ENCODE measurements around the gene CAMTA1.
"Not testable (repeated sequence)": the region's sequence is repeated elsewhere in the genome, so short reads cannot be mapped to it uniquely, and the experiment has no call there.

The CAMTA1 gene

GRCh38 chr1:7326366-7326765, 541.1 kb downstream of the CAMTA1 start:
- no peak overlapping the region for H3K4me3 ChIP-seq (ENCODE audit: low read depth, low read length)
- DNase-seq (ENCODE audit: low read depth), result no peak
- TF ChIP-seq CTCF (IDR thresholded peaks at IDR 0.05; ENCODE audit: insufficient read depth, low read depth, low read length, missing control alignments), result no peak

- no peak overlapping the region for H3K4me3 ChIP-seq (ENCODE audit: low read depth, low read length)
- DNase-seq (ENCODE audit: low read depth), result no peak
Measured at GRCh38 chr1:7327849-7328248, 542.6 kb downstream of the CAMTA1 start.

GRCh38 chr1:7329868-7330615, 544.8 kb downstream of the CAMTA1 start:
- H3K4me3 ChIP-seq (ENCODE audit: low read depth, low read length), result no peak overlapping the region
- no peak for DNase-seq (ENCODE audit: low read depth)
- TF ChIP-seq CTCF (IDR thresholded peaks at IDR 0.05; ENCODE audit: insufficient read depth, low read depth, low read length, missing control alignments), result no peak

More at GRCh38 chr1:7327849-7328248, 542.6 kb downstream of the CAMTA1 start:
- no peak for TF ChIP-seq CTCF (IDR thresholded peaks at IDR 0.05; ENCODE audit: insufficient read depth, low read depth, low read length, missing control alignments)

GRCh38 chr1:7330726-7331125, 545.5 kb downstream of the CAMTA1 start:
- not testable (repeated sequence) for H3K4me3 ChIP-seq (ENCODE audit: low read depth, low read length)

DNA sequence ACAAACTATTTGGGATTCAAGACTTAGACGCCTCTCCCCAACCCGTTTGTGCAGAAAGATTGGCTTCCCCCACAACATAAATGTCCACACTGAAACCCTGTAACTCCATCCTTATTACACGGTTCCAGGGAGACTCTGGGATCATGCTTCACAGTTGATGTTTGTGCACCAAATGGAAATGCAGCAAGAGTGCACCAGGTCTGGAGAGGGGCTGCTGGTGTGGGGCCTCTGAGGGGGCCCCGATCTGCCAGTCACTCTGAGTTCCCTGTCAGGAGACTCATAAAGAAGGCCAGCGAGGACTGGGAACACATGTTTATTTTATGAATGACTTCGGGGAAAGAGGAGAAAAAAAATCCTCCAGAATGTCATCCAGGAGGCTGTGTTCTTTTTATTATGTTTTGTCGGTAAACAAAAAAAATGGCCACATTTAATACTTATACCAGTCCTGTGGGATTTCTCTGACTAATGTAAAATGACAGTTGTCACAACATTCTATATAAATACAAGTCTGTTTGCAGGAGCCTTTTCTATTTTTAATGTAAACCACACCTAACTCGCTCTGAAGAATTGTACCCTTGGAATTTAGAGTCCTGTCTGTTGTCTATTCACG, 546.8 kb downstream of the CAMTA1 start:
- no peak for DNase-seq (ENCODE audit: low read depth)
- TF ChIP-seq CTCF (IDR thresholded peaks at IDR 0.05; ENCODE audit: insufficient read depth, low read depth, low read length, missing control alignments), result no peak
- H3K4me3 ChIP-seq (ENCODE audit: low read depth, low read length), result no peak overlapping the region

More at GRCh38 chr1:7330726-7331125, 545.5 kb downstream of the CAMTA1 start:
- DNase-seq (ENCODE audit: low read depth), result not testable (repeated sequence)

DNA sequence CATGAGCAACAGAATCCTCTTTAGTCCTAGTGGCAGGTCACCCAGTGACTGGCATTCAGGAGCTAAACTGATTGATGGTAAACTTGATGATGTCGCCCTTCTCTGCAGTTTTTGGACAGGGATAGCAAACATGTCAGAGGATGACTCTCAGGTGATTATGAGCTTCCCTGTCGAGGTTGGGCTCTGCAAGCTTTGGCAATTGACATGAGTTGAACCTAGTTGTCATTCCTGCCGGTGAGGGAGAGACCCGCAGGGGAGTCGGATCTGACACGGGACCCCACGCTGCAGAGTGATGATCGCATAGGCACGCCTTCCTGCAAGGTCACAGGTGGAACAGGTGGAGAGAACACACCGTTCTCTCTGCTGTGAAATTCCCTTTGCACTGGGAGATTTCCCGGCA, 547.8 kb downstream of the CAMTA1 start:
- no peak overlapping the region for H3K4me3 ChIP-seq (ENCODE audit: low read depth, low read length)
- TF ChIP-seq CTCF (IDR thresholded peaks at IDR 0.05; ENCODE audit: insufficient read depth, low read depth, low read length, missing control alignments), result no peak
- DNase-seq (ENCODE audit: low read depth), result no peak

DNA sequence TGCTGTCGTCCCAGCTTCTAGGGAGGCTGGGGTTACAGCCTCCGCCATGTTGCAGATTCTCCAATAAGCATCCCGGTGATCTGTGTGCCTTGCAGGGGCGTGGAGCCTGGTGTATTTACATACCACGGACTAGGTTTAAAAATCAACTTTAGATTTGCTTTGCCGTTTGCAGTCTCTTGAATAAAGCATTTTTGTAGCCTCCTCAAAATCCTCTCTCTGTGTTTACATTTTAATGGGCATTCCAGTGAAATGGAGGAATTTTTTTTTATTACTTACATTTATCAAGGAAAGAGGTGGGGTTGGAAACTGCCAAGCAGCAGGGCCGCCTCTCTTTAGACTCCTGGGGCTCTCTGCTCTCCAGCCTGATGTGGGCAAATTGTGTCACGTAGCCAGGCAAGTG, 548.4 kb downstream of the CAMTA1 start:
- no peak overlapping the region for H3K4me3 ChIP-seq (ENCODE audit: low read depth, low read length)
- no peak for DNase-seq (ENCODE audit: low read depth)
- TF ChIP-seq CTCF (IDR thresholded peaks at IDR 0.05; ENCODE audit: insufficient read depth, low read depth, low read length, missing control alignments), result no peak

All from GM12865 (cell line).